ENCODE results near the gene SLC19A2. TPM values are rescaled to one million over a fixed set of nuclear protein-coding genes. Genes with fewer than 3 reads are reported as not detected.

The SLC19A2 gene
- total RNA-seq, 1 experiment from 2014 or later = 20.3 TPM

GRCh38 chr1:169478094-169478672 lies 7.6 kb downstream of the SLC19A2 start:
- no peak for DNase-seq (ENCODE audit: extremely low read depth, low read depth)

- DNase-seq (ENCODE audit: extremely low read depth, low read depth) = no peak
Measured at GRCh38 chr1:169475806-169476387, 9.8 kb downstream of the SLC19A2 start.

GRCh38 chr1:169474302-169474995 lies 11.3 kb downstream of the SLC19A2 start:
- DNase-seq (ENCODE audit: extremely low read depth, low read depth) = no peak

GRCh38 chr1:169473347-169473746 lies 12.4 kb downstream of the SLC19A2 start:
- DNase-seq (ENCODE audit: extremely low read depth, low read depth) = no peak

GRCh38 chr1:169472738-169473137 lies 13.0 kb downstream of the SLC19A2 start:
- DNase-seq (ENCODE audit: extremely low read depth, low read depth) = no peak

- no peak for DNase-seq (ENCODE audit: extremely low read depth, low read depth)
Measured at GRCh38 chr1:169468982-169469381, 16.8 kb downstream of the SLC19A2 start.

GRCh38 chr1:169466259-169467230 lies 19.2 kb downstream of the SLC19A2 start:
- peak; percentile 38 for DNase-seq (ENCODE audit: extremely low read depth, low read depth)

- DNase-seq (ENCODE audit: extremely low read depth, low read depth) = no peak
Measured at GRCh38 chr1:169465281-169465680, 20.5 kb downstream of the SLC19A2 start.

- DNase-seq (ENCODE audit: extremely low read depth, low read depth) = no peak
Measured at GRCh38 chr1:169462385-169462784, 23.4 kb downstream of the SLC19A2 start.

- DNase-seq (ENCODE audit: extremely low read depth, low read depth) = no peak
Measured at GRCh38 chr1:169461390-169462000, 24.2 kb downstream of the SLC19A2 start.

- DNase-seq (ENCODE audit: extremely low read depth, low read depth) = no peak
Measured at GRCh38 chr1:169460191-169460833, 25.4 kb downstream of the SLC19A2 start.

- DNase-seq (ENCODE audit: extremely low read depth, low read depth) = no peak
Measured at GRCh38 chr1:169457443-169457842, 28.3 kb downstream of the SLC19A2 start.

- DNase-seq (ENCODE audit: extremely low read depth, low read depth) = no peak
Measured at GRCh38 chr1:169456029-169456428, 29.7 kb downstream of the SLC19A2 start.

GRCh38 chr1:169452921-169453320 lies 32.8 kb downstream of the SLC19A2 start:
- no peak for DNase-seq (ENCODE audit: extremely low read depth, low read depth)

GRCh38 chr1:169451218-169451824 lies 34.4 kb downstream of the SLC19A2 start:
- DNase-seq (ENCODE audit: extremely low read depth, low read depth) = no peak

GRCh38 chr1:169443923-169444322 lies 41.8 kb downstream of the SLC19A2 start:
- no peak for DNase-seq (ENCODE audit: extremely low read depth, low read depth)

GRCh38 chr1:169427081-169427641 lies 58.6 kb downstream of the SLC19A2 start, which contains the start of gene CCDC181:
Gene CCDC181 (minus strand): TSS chr1:169427474. CDS start chr1:169424927, 2,547 bp downstream.
- peak; percentile 32 for DNase-seq (ENCODE audit: extremely low read depth, low read depth)

- DNase-seq (ENCODE audit: extremely low read depth, low read depth) = no peak
Measured at GRCh38 chr1:169426174-169426705, 59.5 kb downstream of the SLC19A2 start.

GRCh38 chr1:169421309-169421708 lies 64.4 kb downstream of the SLC19A2 start:
- DNase-seq (ENCODE audit: extremely low read depth, low read depth) = no peak

Data from NCI-H460 (cell line).